Cerebellar nuclear complex (tissue), 1 donor: Measurements from ENCODE around the gene CREB5.
"Not testable (repeated sequence)": the region's sequence is repeated elsewhere in the genome, so short reads cannot be mapped to it uniquely, and the experiment has no call there.

Experiments
- DNase-seq, 2 experiments: peaks; one replicate each; lab custom pipeline; 2025; lab: John Stamatoyannopoulos, UW

The CREB5 gene

GRCh38 chr7:28812616-28813015 lies 400.3 kb downstream of the CREB5 start:
- DNase-seq: no peak

- DNase-seq: peak in 1 of 2 experiments; percentile 56
These were observed 401.1 kb downstream of the CREB5 start for GRCh38 chr7:28813243-28813962.

GRCh38 chr7:28815369-28815927 lies 403.1 kb downstream of the CREB5 start:
- DNase-seq: no peak

- DNase-seq: no peak
These were observed 403.6 kb downstream of the CREB5 start for GRCh38 chr7:28815928-28816373.

GRCh38 chr7:28818996-28819395 lies 406.7 kb downstream of the CREB5 start:
- no peak for DNase-seq

- no peak for DNase-seq
These were observed 411.3 kb downstream of the CREB5 start for GRCh38 chr7:28823582-28823981.

GRCh38 chr7:28825817-28826448 lies 413.6 kb downstream of the CREB5 start:
- not testable (repeated sequence) for DNase-seq

- DNase-seq: no peak
These were observed 418.5 kb downstream of the CREB5 start for GRCh38 chr7:28830846-28831245.

GRCh38 chr7:28832669-28833068 lies 420.4 kb downstream of the CREB5 start:
- no peak for DNase-seq

GRCh38 chr7:28835800-28836199 lies 423.5 kb downstream of the CREB5 start:
- no peak for DNase-seq

GRCh38 chr7:28836716-28837115 lies 424.4 kb downstream of the CREB5 start:
- no peak for DNase-seq

GRCh38 chr7:28837216-28837615 lies 424.9 kb downstream of the CREB5 start:
- no peak for DNase-seq

- DNase-seq: no peak
These were observed 428.3 kb downstream of the CREB5 start for GRCh38 chr7:28840592-28840995.

- DNase-seq: no peak
These were observed 429.4 kb downstream of the CREB5 start for GRCh38 chr7:28841766-28842165.

- DNase-seq: no peak
These were observed 430.5 kb downstream of the CREB5 start for GRCh38 chr7:28842769-28843295.

GRCh38 chr7:28845106-28845505 lies 432.8 kb downstream of the CREB5 start:
- no peak for DNase-seq

- no peak for DNase-seq
These were observed 434.9 kb downstream of the CREB5 start for GRCh38 chr7:28847176-28847575.

GRCh38 chr7:28847681-28848080 lies 435.4 kb downstream of the CREB5 start:
- no peak for DNase-seq

GRCh38 chr7:28848906-28849305 lies 436.6 kb downstream of the CREB5 start:
- DNase-seq: no peak

- no peak for DNase-seq
These were observed 438.4 kb downstream of the CREB5 start for GRCh38 chr7:28850699-28851098.

GRCh38 chr7:28853150-28853549 lies 440.8 kb downstream of the CREB5 start:
- DNase-seq: no peak

GRCh38 chr7:28853834-28854749 lies 441.8 kb downstream of the CREB5 start:
- peak in 1 of 2 experiments; percentile 12 for DNase-seq
